HepG2 (cell line): Measurements from ENCODE around the gene MED22. TPM values are rescaled to one million over a fixed set of nuclear protein-coding genes. Genes with fewer than 3 reads are reported as not detected.

ENCODE experiments used
- ATAC-seq: fragments of 200-7000 bp; cut with Tn5 transposase; 3 replicates; pipeline ENCODE4 v1.9.1; 2020; ENCODE audit warnings: mild to moderate bottlenecking, moderate library complexity
- BruUV-seq: library from RNA; stranded (reverse); fragments of 400-500 nt; replicated peaks from 2 replicates; lab custom pipeline; 2021; lab: Mats Ljungman, UMichigan
- CTCF ChIA-PET: fragments of 300-600 bp; formaldehyde crosslinking; extraction: SDS; loops from one replicate; lab custom pipeline; 2021; ENCODE audit warnings: low total read pairs, inconsistent platforms, low intra/inter-chr PET ratio; lab: Yijun Ruan, JAX
- POLR2A ChIA-PET: fragments of 350-600 bp; sonication (Branson Sonifier 250); formaldehyde crosslinking; loops from one replicate; lab custom pipeline; 2020; ENCODE audit warnings: antibody characterized with exemption, inconsistent platforms; lab: Yijun Ruan, JAX
- DNase-seq: peaks from one replicate; pipeline ENCODE4 v3.0.0-alpha.2; 2015; ENCODE audit warnings: low spot score
- FAIRE-seq: peaks from 3 replicates; lab custom pipeline; 2011; peaks lifted over from hg19 to GRCh38; lab: Jason Lieb, UNC
- H2AFZ ChIP-seq: one replicate; pipeline ENCODE4 v1.6.1; 2011; ENCODE audit warnings: low read length, inconsistent platforms
- H3K27ac ChIP-seq: fragments of 300-600 bp; 3 replicates; pipeline ENCODE4 v1.8.0; 2011; ENCODE audit warnings: mixed run types, mild to moderate bottlenecking, mixed read lengths, low read length, inconsistent platforms; ENCODE audit not compliant: insufficient read depth; ENCODE audit errors: extremely low read length
- H3K27me3 ChIP-seq, 2 experiments: fragments of 200-600 bp in 1 of 2; 2 replicates in 1 of 2; 3 replicates in 1 of 2; pipeline versions ENCODE4 v1.6.0 to v1.8.0; 2011; ENCODE audit warnings: low read length in 2 of 2, mild to moderate bottlenecking in 2 of 2, moderate library complexity in 2 of 2, inconsistent platforms in 1 of 2; ENCODE audit not compliant: insufficient read depth in 2 of 2, control insufficient read depth in 1 of 2
- H3K36me3 ChIP-seq, 2 experiments: fragments of 200-600 bp in 1 of 2; replicated peaks in 1 of 2; 2 replicates in 1 of 2; 3 replicates in 1 of 2; pipeline versions ENCODE4 v1.5.1 to v1.8.0; 2011; ENCODE audit warnings: low read length in 2 of 2, inconsistent platforms in 1 of 2; ENCODE audit not compliant: insufficient read depth in 2 of 2, control insufficient read depth in 1 of 2
- H3K4me1 ChIP-seq: 2 replicates; pipeline ENCODE4 v1.5.1; 2012; ENCODE audit warnings: low read length, inconsistent platforms; ENCODE audit not compliant: insufficient read depth
- H3K4me2 ChIP-seq: 2 replicates; pipeline ENCODE4 v1.6.0; 2011; ENCODE audit warnings: low read depth, low read length, inconsistent platforms
- H3K4me3 ChIP-seq, 3 experiments: fragments of 200-600 bp in 1 of 3; sonication (generic), shearing (Covaris generic) in 1 of 3; replicated peaks in 1 of 3; 2 replicates each; pipeline ENCODE4 v1.5.1; 2011 to 2016; ENCODE audit warnings: low read length in 3 of 3, inconsistent platforms in 2 of 3, low read depth in 2 of 3, mild to moderate bottlenecking in 2 of 3, control low read depth in 1 of 3, mixed read lengths in 1 of 3; ENCODE audit not compliant: insufficient read depth in 1 of 3
- H3K79me2 ChIP-seq: one replicate; pipeline ENCODE4 v1.6.1; 2011; ENCODE audit warnings: low read length, inconsistent platforms; ENCODE audit not compliant: insufficient read depth
- H3K9ac ChIP-seq: 2 replicates; pipeline ENCODE4 v1.6.0; 2011; ENCODE audit warnings: mild to moderate bottlenecking, low read depth, low read length, inconsistent platforms; ENCODE audit not compliant: insufficient read depth
- H3K9me3 ChIP-seq: 2 replicates; pipeline ENCODE4 v1.5.1; 2012; ENCODE audit warnings: mild to moderate bottlenecking, low read length
- H4K20me1 ChIP-seq: 2 replicates; pipeline ENCODE4 v1.6.0; 2011; ENCODE audit warnings: inconsistent platforms, mild to moderate bottlenecking, low read length, moderate library complexity; ENCODE audit not compliant: insufficient read depth
- HOXA3 ChIP-seq: sonication (generic); formaldehyde crosslinking; IDR thresholded peaks from 2 replicates; pipeline ENCODE4 v1.5.0; 2020; ENCODE audit warnings: missing genetic modification reagents
- MAFF ChIP-seq: IDR thresholded peaks from 2 replicates; pipeline ENCODE4 v1.6.1; 2011; ENCODE audit warnings: low read depth, low read length, improper control_type of control experiment
- SMAD9 ChIP-seq: sonication (generic); formaldehyde crosslinking; IDR thresholded peaks from 2 replicates; pipeline ENCODE4 v1.5.1; 2020; ENCODE audit warnings: mild to moderate bottlenecking, missing genetic modification reagents
- ZNF232 ChIP-seq: sonication (generic); formaldehyde crosslinking; IDR thresholded peaks from 2 replicates; pipeline ENCODE4 v1.4.0; 2020; ENCODE audit warnings: missing genetic modification reagents, borderline replicate concordance
- ZNF317 ChIP-seq: sonication (generic); formaldehyde crosslinking; IDR thresholded peaks from 2 replicates; pipeline ENCODE4 v1.5.0; 2020; ENCODE audit warnings: mild to moderate bottlenecking, missing genetic modification reagents
- WGBS: methylation state at CpG from one replicate; pipeline ENCODE4 v1.1.6; 2017; ENCODE audit warnings: low lambda C conversion rate; 5-methylcytosine and 5-hydroxymethylcytosine counted together
- in situ Hi-C: cut with HindIII; loops from 2 replicates; pipeline ENCODE4 v1.10.0; 2017; ENCODE audit warnings: low pct_unique_long_range_greater_than_20kb; ENCODE audit not compliant: extremely low pct_ligation_motif_present
- intact Hi-C: fragments of 100-400 bp; cut with micrococcal nuclease; formaldehyde crosslinking; loops from one replicate; pipeline ENCODE4 v1.10.0; 2022; ENCODE audit not compliant: unreplicated experiment
- polyA plus RNA-seq, 8 experiments: library from polyadenylated mRNA; depleted of rRNA in 3 of 8; stranded (reverse) in 7 of 8; unstranded in 1 of 8; fragments of >200 nt; fragmentation: Illumina TruSeq in 4 of 8; extraction: Trizol in 4 of 8; gene quantifications; 2 replicates each; pipeline versions ENCODE4 v1.2.1 to v1.2.3, GENCODE V29; 2011 to 2016; ENCODE audit warnings: low read depth in 4 of 8, missing spikeins in 1 of 8, mixed read lengths in 1 of 8; ENCODE audit not compliant: insufficient read depth in 1 of 8
- total RNA-seq, 5 experiments: library from RNA; depleted of rRNA; stranded (reverse); fragments of >200 nt; fragmentation: Illumina TruSeq; extraction: Trizol; gene quantifications; 2 replicates each; pipeline ENCODE4 v1.2.3, GENCODE V29; 2016; ENCODE audit warnings: low read depth in 1 of 5
- TF ChIP-seq, protein P1 (sequence below): sonication (generic); formaldehyde crosslinking; IDR thresholded peaks from 2 replicates; pipeline ENCODE4 v1.4.0; 2020; ENCODE audit warnings: missing genetic modification reagents
- TF ChIP-seq, protein P2 (sequence below): fragments of 450-650 bp; IDR thresholded peaks from 2 replicates; pipeline ENCODE4 v1.6.1; 2016
- TF ChIP-seq, protein P3 (sequence below): sonication (generic); formaldehyde crosslinking; IDR thresholded peaks from 2 replicates; pipeline ENCODE4 v1.4.0; 2020; ENCODE audit warnings: missing genetic modification reagents, borderline replicate concordance

Gene MED22
- total and polyA plus RNA-seq, 2 of the 13 experiments (the other 11 are each of a cell fraction or from before 2014, with no cell fraction given), result 15.8 to 22.1 TPM

DNA sequence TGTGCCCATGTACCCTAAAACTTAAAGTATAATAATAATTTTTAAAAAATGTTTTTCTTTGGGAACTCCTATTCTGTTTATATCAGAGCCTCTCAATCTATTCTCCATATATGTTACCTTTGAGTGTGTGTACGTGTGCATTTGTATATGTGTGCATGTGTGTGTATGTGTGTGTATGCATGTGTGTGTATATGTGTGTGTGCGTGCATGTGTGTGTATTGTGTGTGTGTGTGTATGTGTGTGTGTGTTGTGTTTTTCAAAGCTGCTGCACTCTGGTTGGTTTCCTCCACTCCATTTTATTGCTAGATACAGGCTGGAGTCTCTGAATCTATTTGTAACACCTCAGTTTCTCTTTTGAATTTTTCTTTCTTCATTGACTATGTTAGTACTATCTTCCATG, 31.9 kb downstream of the MED22 start:
- DNase-seq (no peak), ATAC-seq (no peak), FAIRE-seq (no peak)
- CTCF ChIA-PET, result no interaction called here
- Histone ChIP-seq H3K36me3 (no peaks in the 10 kb centered on the region), H3K9ac (no peak overlapping the region), H3K4me3 (no peak overlapping the region), H3K27me3 (0 out of 5 replicates have a peak, but pooled peaks cover 0 to 2% of the 10 kb centered on the region in 2 experiments), H2AFZ (no peak overlapping the region), H4K20me1 (no peaks in the 10 kb centered on the region), H3K9me3 (no peaks in the 10 kb centered on the region), H3K4me1 (no peaks in the 10 kb centered on the region), H3K27ac (no peak overlapping the region), H3K79me2 (no peaks in the 10 kb centered on the region), H3K4me2 (no peak overlapping the region)
- WGBS, result 37% methylated on average over 2 of the region's 2 CpGs
- intact Hi-C loops, result no loop called here
- in situ Hi-C loops, result no loop called here
- POLR2A ChIA-PET, result no interaction called here
- no TSS peak for BruUV-seq
- TF ChIP-seq MAFF (no peak), HOXA3 (CRISPR knock-in tag) (no peak), SMAD9 (CRISPR knock-in tag) (no peak), ZNF232 (CRISPR knock-in tag) (no peak)
- TF ChIP-seq, protein P1, sequence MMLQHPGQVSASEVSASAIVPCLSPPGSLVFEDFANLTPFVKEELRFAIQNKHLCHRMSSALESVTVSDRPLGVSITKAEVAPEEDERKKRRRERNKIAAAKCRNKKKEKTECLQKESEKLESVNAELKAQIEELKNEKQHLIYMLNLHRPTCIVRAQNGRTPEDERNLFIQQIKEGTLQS (CRISPR knock-in tag), result no peak
- TF ChIP-seq, protein P2, sequence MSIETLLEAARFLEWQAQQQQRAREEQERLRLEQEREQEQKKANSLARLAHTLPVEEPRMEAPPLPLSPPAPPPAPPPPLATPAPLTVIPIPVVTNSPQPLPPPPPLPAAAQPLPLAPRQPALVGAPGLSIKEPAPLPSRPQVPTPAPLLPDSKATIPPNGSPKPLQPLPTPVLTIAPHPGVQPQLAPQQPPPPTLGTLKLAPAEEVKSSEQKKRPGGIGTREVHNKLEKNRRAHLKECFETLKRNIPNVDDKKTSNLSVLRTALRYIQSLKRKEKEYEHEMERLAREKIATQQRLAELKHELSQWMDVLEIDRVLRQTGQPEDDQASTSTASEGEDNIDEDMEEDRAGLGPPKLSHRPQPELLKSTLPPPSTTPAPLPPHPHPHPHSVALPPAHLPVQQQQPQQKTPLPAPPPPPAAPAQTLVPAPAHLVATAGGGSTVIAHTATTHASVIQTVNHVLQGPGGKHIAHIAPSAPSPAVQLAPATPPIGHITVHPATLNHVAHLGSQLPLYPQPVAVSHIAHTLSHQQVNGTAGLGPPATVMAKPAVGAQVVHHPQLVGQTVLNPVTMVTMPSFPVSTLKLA, result 0 out of 2 replicates have a peak, but pooled peaks have one; percentile 15
- TF ChIP-seq, all 625 proteins: peak for 1

DNA sequence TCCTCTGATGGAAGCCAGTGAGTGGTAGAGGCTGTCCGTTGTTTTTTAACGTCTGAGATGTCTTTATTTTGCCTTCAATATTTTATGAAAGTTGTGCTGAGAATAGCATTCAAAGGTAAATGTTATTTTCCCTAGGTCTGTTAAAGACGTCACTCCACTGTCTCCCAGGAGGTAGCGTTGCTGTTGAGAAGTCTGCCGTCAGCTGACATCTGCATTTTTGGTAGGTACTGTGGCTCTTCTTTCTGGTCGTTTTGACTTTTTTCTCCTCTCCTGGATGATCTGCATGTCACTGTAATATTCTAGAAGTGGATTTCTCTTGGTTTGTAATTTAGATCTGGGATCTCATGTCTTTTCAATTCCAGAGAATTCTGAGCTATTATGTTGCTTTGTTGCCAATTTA, 38.3 kb downstream of the MED22 start:
- ChIA-PET POLR2A (no interaction called here), CTCF (no interaction called here)
- no peak overlapping the region for H3K27ac ChIP-seq
- DNase-seq, result no peak
- H2AFZ ChIP-seq, result no peak overlapping the region
- H3K27me3 ChIP-seq, result peaks cover 0 to 14% of the 10 kb centered on the region in 2 experiments; a peak in 2 of 5 replicates
- H4K20me1 ChIP-seq, result no peaks in the 10 kb centered on the region
- no peaks in the 10 kb centered on the region for H3K79me2 ChIP-seq
- intact Hi-C loops, result no loop called here
- TF ChIP-seq ZNF317 (CRISPR knock-in tag), result peak; percentile 97
- TF ChIP-seq, protein P3, sequence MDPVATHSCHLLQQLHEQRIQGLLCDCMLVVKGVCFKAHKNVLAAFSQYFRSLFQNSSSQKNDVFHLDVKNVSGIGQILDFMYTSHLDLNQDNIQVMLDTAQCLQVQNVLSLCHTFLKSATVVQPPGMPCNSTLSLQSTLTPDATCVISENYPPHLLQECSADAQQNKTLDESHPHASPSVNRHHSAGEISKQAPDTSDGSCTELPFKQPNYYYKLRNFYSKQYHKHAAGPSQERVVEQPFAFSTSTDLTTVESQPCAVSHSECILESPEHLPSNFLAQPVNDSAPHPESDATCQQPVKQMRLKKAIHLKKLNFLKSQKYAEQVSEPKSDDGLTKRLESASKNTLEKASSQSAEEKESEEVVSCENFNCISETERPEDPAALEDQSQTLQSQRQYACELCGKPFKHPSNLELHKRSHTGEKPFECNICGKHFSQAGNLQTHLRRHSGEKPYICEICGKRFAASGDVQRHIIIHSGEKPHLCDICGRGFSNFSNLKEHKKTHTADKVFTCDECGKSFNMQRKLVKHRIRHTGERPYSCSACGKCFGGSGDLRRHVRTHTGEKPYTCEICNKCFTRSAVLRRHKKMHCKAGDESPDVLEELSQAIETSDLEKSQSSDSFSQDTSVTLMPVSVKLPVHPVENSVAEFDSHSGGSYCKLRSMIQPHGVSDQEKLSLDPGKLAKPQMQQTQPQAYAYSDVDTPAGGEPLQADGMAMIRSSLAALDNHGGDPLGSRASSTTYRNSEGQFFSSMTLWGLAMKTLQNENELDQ (CRISPR knock-in tag), result no peak
- FAIRE-seq, result no peak
- WGBS, result 44% methylated on average over 6 of the region's 6 CpGs
- ATAC-seq, result no peak
- no peak overlapping the region for H3K4me2 ChIP-seq
- H3K9ac ChIP-seq, result no peak overlapping the region
- in situ Hi-C loops, result no loop called here
- no peaks in the 10 kb centered on the region for H3K9me3 ChIP-seq
- H3K36me3 ChIP-seq, result no peaks in the 10 kb centered on the region
- H3K4me1 ChIP-seq, result no peaks in the 10 kb centered on the region
- BruUV-seq, result no TSS peak
- no peak overlapping the region for H3K4me3 ChIP-seq
